ENCODE results near the gene COL9A3.

- TF ChIP-seq CTCF (IDR thresholded peaks at IDR 0.05) (no peak), EZH2phosphoT487 (IDR thresholded peaks at IDR 0.05) (no peak), EZH2 (IDR thresholded peaks at IDR 0.05) (no peak)
These were observed 32.6 kb downstream of the COL9A3 start for GRCh38 chr20:62849431-62849830.

Data from neural progenitor cell (in vitro differentiated cells).